Cardiac fibroblast (primary cell): ENCODE data around the gene ZNF792.
"Not testable (repeated sequence)": the region's sequence is repeated elsewhere in the genome, so short reads cannot be mapped to it uniquely, and the experiment has no call there.

Experiments
- DNase-seq, 2 donors: peaks; one replicate each; pipeline versions ENCODE4 v3.0.0 to v3.0.0-alpha.2; 2010; ENCODE audit warnings: low read depth in 2 of 2
- H3K4me3 ChIP-seq, 2 donors: replicated peaks in 1 of 2; 1 replicate in 1 of 2; 2 replicates in 1 of 2; pipeline ENCODE4 v1.5.1; 2011; ENCODE audit warnings: low read depth in 2 of 2, low read length in 2 of 2, mild to moderate bottlenecking in 2 of 2, moderate library complexity in 1 of 2
- CTCF ChIP-seq: IDR thresholded peaks from one replicate; pipeline ENCODE4 v1.5.1; 2011; ENCODE audit warnings: low read depth, mild to moderate bottlenecking, low read length, inconsistent platforms

Gene ZNF792

GRCh38 chr19:34918190-34918589 lies 45.8 kb downstream of the ZNF792 start:
- DNase-seq, result no peak

DNA sequence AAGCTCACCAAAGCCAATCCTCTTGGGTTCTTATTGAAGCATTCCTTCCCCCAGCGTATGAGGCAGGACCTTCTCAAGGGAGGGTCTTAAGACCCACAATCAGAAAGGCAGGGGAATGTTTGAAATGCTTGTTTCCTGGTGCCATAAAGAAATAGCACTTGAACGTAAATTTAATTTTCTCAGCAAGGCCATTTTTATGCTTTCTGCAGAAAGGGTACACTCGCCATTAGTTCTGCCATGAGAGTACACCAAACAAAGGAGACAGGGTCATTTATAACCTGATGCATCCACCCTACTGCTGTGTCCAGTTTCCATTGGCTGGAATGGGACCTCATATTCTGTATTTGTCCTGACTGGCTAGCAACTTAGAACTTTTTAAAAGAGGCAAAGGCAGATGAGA lies 46.9 kb downstream of the ZNF792 start:
- H3K4me3 ChIP-seq, DNase-seq: not testable (repeated sequence)

More at GRCh38 chr19:34918190-34918589, 45.8 kb downstream of the ZNF792 start:
- H3K4me3 ChIP-seq, result no peak overlapping the region
- no peak for TF ChIP-seq CTCF

DNA sequence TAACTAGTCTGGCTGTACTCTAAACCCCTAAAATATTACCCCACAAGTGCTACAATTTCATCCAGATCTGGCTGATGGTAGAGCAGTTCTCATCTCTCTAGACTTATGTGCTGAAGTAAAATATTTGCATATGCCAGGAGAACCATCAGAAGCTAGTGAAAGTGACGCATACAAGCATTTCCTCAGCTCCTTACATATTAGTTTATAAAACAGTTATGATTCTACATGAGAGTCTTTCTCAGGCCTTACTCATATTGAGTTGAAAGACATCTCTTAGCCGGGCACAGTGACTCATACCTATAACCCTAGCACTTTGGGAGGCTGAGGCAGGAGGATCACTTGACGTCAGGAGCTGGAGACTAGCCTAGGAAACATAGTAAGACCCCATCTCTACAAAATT lies 53.3 kb downstream of the ZNF792 start:
- no peak for TF ChIP-seq CTCF
- no peak for DNase-seq
- H3K4me3 ChIP-seq, result no peak overlapping the region
